Epithelial cell of alveolus of lung (primary cell): ENCODE data around the gene TMEM147. TPM values are rescaled to one million over a fixed set of nuclear protein-coding genes. Genes with fewer than 3 reads are reported as not detected.

Experiments used
- total RNA-seq: library from RNA; depleted of rRNA; stranded (reverse); fragments of >200 nt; gene quantifications from 2 replicates; pipeline ENCODE4 v1.2.1, GENCODE V29; 2015

TMEM147 gene
- total RNA-seq, result 85.7 and 102 TPM in 2 replicates

GRCh38 chr19:35545001-35545854 lies at the start of gene TMEM147:
Gene TMEM147 (plus strand): TSS chr19:35545626. CDS start chr19:35545740, 114 bp downstream.

GRCh38 chr19:35513628-35514281 lies 31.7 kb upstream of the TMEM147 start, which contains the start of gene DMKN:
Gene DMKN (minus strand): TSS chr19:35513649. CDS start chr19:35513475, 174 bp downstream.

GRCh38 chr19:35528218-35529038 lies 17.0 kb upstream of the TMEM147 start, which contains the start of gene SBSN:
Gene SBSN (minus strand): TSS chr19:35528311. CDS start chr19:35528281, 30 bp downstream.

GRCh38 chr19:35533201-35533821 lies 12.1 kb upstream of the TMEM147 start, which contains the start of gene GAPDHS:
Gene GAPDHS (plus strand): TSS chr19:35533456. CDS start chr19:35533528, 72 bp downstream.

GRCh38 chr19:35563207-35563829 lies 17.9 kb downstream of the TMEM147 start, which contains the start of gene ATP4A:
Gene ATP4A (minus strand): TSS chr19:35563658. CDS start chr19:35563629, 29 bp downstream.

GRCh38 chr19:35585848-35586247 lies 40.4 kb downstream of the TMEM147 start, which contains the start of gene PMIS2:
Gene PMIS2 (plus strand): TSS chr19:35586173. CDS start chr19:35586260, 87 bp downstream.

Other genes starting within 250 kb of the TMEM147 start
- 5.6 TPM in 1 of 2 replicates, not detected in the other for gene CD22, start 216.4 kb upstream of the TMEM147 start, total RNA-seq
- gene FFAR1, start 197.7 kb upstream of the TMEM147 start, total RNA-seq, result not detected in 2 replicates
- gene FFAR3, start 187.2 kb upstream of the TMEM147 start, total RNA-seq, result not detected in 2 replicates
- gene GPR42, start 174.6 kb upstream of the TMEM147 start, total RNA-seq, result not detected in 2 replicates
- not detected in 2 replicates for gene FFAR2, start 97.4 kb upstream of the TMEM147 start, total RNA-seq
- gene KRTDAP, start 55.2 kb upstream of the TMEM147 start, total RNA-seq, result not detected in 2 replicates
- gene DMKN, start 32.0 kb upstream of the TMEM147 start, total RNA-seq, result 15.9 and 24.8 TPM in 2 replicates
- not detected in 2 replicates for gene SBSN, start 17.3 kb upstream of the TMEM147 start, total RNA-seq
- not detected in 2 replicates for gene GAPDHS, start 12.2 kb upstream of the TMEM147 start, total RNA-seq
- not detected in 2 replicates for gene ATP4A, start 18.0 kb downstream of the TMEM147 start, total RNA-seq
- not detected in 2 replicates for gene PMIS2, start 40.5 kb downstream of the TMEM147 start, total RNA-seq
- gene HAUS5, start 67.1 kb downstream of the TMEM147 start, total RNA-seq, result 6.6 and 10.5 TPM in 2 replicates
- gene RBM42, start 83.4 kb downstream of the TMEM147 start, total RNA-seq, result 93.3 and 101 TPM in 2 replicates
- 0.78 TPM in 1 of 2 replicates, not detected in the other for gene ETV2, start 96.1 kb downstream of the TMEM147 start, total RNA-seq
- gene COX6B1, start 102.7 kb downstream of the TMEM147 start, total RNA-seq, result 500 and 902 TPM in 2 replicates
- gene UPK1A, start 120.9 kb downstream of the TMEM147 start, total RNA-seq, result not detected in 2 replicates
- not detected in 2 replicates for gene ZBTB32, start 158.9 kb downstream of the TMEM147 start, total RNA-seq
- 8.0 and 14.4 TPM in 2 replicates for gene KMT2B, start 172.4 kb downstream of the TMEM147 start, total RNA-seq
- 6.9 and 15.9 TPM in 2 replicates for gene IGFLR1, start 196.8 kb downstream of the TMEM147 start, total RNA-seq
- 6.9 and 9.3 TPM in 2 replicates for gene U2AF1L4, start 199.8 kb downstream of the TMEM147 start, total RNA-seq
- gene PSENEN, start 200.0 kb downstream of the TMEM147 start, total RNA-seq, result 43.2 TPM in 2 replicates
- 15.9 and 20.7 TPM in 2 replicates for gene LIN37, start 202.9 kb downstream of the TMEM147 start, total RNA-seq
- gene HSPB6, start 211.4 kb downstream of the TMEM147 start, total RNA-seq, result 11.1 and 66.8 TPM in 2 replicates
- gene PROSER3, start 212.6 kb downstream of the TMEM147 start, total RNA-seq, result 12.4 and 18.0 TPM in 2 replicates
- 2.2 and 3.2 TPM in 2 replicates for gene ARHGAP33, start 229.9 kb downstream of the TMEM147 start, total RNA-seq